Hematopoietic multipotent progenitor cell (in vitro differentiated cells): ENCODE measurements around the gene CYP2A13. TPM values are rescaled to one million over a fixed set of nuclear protein-coding genes. Genes with fewer than 3 reads are reported as not detected.
"Not testable (repeated sequence)": the region's sequence is repeated elsewhere in the genome, so short reads cannot be mapped to it uniquely, and the experiment has no call there.

Experiments
- DNase-seq, 3 donors: peaks; one replicate each; pipeline ENCODE4 v3.0.0-alpha.2; 2011 to 2015; ENCODE audit warnings: low read depth in 2 of 3, low spot score in 2 of 3
- total RNA-seq: library from RNA; depleted of rRNA; stranded (reverse); fragments of >200 nt; gene quantifications from one replicate; pipeline ENCODE4 v1.2.3, GENCODE V29; 2012

The CYP2A13 gene
- total RNA-seq, 1 donor: not detected

DNA sequence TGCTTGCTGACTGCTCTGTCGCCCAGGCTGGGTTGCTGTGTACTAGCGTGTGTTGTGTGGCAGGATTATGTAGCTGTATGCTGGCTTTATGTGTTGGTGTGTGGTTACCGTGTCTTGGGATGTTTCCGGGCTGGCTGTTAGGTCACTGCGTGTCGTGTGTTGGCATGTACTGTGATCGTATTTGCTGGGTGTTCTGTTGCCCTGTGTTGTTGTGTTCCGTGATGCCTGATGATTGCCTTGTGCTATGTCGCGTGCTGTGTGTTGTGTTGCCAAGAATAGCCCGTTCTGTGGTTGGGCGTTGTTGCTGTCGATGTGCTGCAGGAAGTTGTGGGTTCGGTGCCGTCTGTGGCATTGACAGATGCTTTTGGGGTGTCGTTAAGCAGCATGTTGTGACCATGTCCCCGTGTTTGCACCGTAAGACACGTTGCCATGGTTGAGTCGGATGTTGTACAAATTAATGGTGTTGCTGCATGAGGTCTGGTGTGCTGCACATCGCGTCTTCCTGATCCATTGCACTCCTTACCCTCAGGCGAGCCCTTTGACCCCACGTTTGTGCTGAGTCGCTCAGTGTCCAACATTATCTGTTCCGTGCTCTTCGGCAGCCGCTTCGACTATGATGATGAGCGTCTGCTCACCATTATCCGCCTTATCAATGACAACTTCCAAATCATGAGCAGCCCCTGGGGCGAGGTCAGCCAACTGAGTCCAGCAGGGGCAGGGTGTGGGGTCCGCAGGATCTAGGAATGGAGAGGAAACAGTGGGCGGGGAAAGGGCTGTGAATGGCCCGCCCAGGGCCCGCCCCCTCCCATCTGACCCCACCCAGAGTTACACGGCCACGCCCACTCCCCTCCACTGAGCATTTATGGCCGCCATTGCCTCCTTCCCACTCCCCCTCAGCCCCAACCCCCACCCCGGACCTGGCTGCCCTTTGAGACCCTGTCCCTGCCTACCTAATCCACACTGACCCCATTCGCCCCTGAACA is 33.0 kb downstream of the CYP2A13 start:
- peak; percentile 66 to 91 (median 73) for DNase-seq

DNA sequence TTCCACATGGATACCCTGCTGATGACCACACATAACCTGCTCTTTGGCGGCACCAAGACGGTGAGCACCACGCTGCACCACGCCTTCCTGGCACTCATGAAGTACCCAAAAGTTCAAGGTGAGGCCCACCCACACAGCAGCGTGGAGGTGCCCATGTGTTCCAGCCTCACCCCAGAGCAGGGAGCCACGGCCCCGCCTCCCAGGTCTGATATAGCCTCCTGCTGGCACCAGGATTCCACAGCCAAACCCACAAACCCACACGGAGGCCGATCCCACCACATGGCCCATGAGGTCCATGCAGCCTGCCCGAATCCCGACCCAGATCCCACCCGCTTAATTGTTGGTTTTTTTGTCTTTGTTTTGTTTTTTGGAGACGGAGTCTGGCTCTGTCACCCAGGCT is 34.6 kb downstream of the CYP2A13 start:
- not testable (repeated sequence) for DNase-seq

GRCh38 chr19:41123716-41124294 is 35.6 kb downstream of the CYP2A13 start:
- DNase-seq: no peak

- DNase-seq: peak in 2 of 3 donors; percentile 33 to 66
Measured at GRCh38 chr19:41126765-41127203, 38.5 kb downstream of the CYP2A13 start.

DNA sequence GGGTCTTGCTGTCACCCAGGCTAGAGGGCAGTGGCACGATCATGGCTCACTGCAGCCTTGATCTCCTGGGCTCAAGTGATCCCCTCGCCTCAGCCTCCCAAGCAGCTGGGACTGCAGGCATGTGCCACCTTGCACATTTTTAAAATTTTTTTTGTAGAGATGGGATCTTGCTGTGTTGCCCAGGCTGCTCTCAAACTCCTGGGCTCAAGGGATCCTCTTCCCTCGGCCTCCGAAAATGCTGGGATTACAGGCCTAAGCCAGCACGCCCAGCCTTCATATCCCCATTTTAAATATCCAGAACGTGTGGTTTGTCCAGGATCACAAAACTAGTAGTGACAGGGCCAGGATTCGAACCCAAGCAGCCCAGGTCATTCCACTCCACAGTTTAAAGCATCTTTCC is 39.1 kb downstream of the CYP2A13 start:
- DNase-seq: not testable (repeated sequence)

GRCh38 chr19:41127801-41128300 is 39.6 kb downstream of the CYP2A13 start:
- DNase-seq: peak; percentile 50 to 83 (median 80)

- no peak for DNase-seq
Measured at GRCh38 chr19:41128692-41129091, 40.4 kb downstream of the CYP2A13 start.

DNA sequence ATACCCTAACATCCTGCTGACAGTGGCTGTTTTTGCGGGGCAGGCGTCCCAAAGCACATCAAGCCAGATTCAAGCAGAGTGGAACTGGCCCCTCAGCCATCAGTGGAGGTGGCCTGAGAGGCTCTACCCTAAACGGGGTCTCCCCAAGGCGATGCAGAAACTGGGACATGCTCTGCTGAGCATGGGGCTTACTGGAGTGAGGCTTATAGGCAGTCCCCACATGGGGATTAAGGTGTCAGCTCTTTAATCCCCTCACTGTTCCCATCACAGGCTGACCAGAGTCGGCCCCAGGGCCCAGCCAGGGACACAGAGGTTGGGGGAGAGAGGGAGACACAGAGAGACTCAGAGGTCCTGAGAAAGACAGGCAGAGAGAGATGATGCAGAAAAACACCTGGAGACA is 42.9 kb downstream of the CYP2A13 start:
- DNase-seq: no peak

DNA sequence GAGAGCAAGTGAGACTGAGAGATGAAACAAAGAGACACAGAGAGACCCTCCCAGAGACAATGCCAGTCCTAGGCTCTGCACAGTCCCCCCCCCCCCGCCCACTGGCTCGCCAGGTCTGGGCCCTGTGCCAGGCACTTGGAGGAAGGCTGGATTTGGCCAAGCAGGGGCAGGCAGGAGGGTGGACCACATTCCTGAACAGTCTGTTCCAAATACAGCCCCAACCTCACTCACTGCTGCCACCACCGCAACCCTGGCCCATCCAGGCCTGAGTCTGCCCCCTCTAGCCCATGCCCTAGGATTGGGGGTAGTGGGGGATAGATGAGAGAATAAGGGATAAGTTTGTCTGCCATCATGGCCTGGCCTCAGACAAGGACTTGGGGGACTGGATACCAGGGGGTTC is 45.0 kb downstream of the CYP2A13 start:
- no peak for DNase-seq

GRCh38 chr19:41134616-41135015 is 46.4 kb downstream of the CYP2A13 start:
- DNase-seq: no peak

GRCh38 chr19:41135390-41136384 is 47.4 kb downstream of the CYP2A13 start:
- DNase-seq: not testable (repeated sequence)

DNA sequence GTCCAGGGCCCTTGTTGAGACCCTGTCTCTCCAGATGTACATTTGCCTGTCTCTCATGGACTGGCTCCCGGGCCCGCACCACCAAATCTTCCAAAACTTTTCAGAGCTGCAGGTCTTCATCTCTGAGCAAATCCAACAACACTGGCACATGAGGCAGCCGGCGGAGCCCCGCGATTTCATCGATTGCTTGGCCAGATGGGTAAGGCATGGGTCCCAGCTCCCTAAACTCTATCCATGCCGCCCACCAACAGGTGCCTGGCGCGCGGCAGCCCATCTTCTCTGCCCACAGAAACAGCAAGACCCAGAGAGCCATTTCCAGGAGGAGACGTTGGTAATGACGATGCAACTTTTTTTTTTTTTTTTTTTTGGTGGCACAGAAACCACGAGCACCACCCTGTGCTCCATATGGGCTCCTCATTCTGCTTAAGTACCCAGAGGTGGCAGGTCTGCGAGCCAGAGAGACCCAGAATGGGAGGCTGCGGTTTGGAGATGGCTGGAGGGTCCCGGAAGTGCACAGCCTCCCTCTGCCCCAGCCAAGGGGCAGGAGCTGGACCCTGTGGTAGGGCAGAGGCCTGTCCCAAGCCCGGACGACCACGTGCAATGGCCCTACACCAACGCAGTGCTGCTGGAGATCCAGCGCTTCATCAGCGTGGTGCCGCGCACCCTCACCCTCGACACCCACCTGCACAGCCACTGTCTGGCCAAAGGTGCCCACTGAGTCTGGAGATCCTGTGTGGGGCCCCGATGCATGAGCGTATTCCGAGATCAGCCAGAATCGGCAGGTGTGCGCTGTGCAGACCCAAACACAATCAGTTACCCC is 48.6 kb downstream of the CYP2A13 start:
- peak in 1 of 3 donors; percentile 46 for DNase-seq

DNA sequence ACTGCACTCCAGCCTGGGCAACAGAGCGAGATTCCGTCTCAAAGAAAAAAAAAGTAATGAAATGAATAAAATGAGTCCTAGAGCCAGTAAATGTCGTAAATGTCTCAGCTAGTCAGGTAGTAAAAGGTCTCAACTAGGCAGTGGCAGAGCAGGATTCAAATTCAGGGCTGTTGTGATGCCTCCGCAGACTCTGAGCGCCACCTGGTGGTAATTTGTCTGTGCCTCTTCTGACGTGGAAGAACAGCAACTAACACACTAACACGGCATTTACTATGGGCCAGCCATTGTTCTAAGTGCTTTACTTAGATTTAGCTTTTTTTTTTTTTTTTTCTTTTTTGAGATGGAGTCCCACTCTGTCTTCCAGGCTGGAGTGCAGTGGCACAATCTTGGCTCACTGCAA is 56.2 kb downstream of the CYP2A13 start:
- DNase-seq: peak; percentile 75 to 89 (median 85)

Other genes with a start within 250 kb of the CYP2A13 start
- not detected for gene CYP2A6, start 238.0 kb upstream of the CYP2A13 start, total RNA-seq
- gene CYP2A7, start 206.2 kb upstream of the CYP2A13 start, total RNA-seq: not detected
- not detected for gene CYP2B6, start 97.2 kb upstream of the CYP2A13 start, total RNA-seq
- under 0.01 TPM for gene CYP2F1, start 26.0 kb downstream of the CYP2A13 start, total RNA-seq
- gene CYP2S1, start 104.8 kb downstream of the CYP2A13 start, total RNA-seq: 3.0 TPM
- gene AXL, start 130.8 kb downstream of the CYP2A13 start, total RNA-seq: 7.0 TPM
- gene HNRNPUL1, start 175.9 kb downstream of the CYP2A13 start, total RNA-seq: 159 TPM
- 29.1 TPM for gene CCDC97, start 221.7 kb downstream of the CYP2A13 start, total RNA-seq